ENCODE measurements around the gene ALG2. TPM values are rescaled to one million over a fixed set of nuclear protein-coding genes. Genes with fewer than 3 reads are reported as not detected.

Gene ALG2
- total RNA-seq, 2 experiments from 2014 or later: 18.1 to 19.9 TPM

GRCh38 chr9:99183616-99184015 lies 38.1 kb downstream of the ALG2 start:
- no peaks in the 10 kb centered on the region for H3K36me3 Mint-ChIP-seq (ENCODE audit: low read depth)
- intact Hi-C loops (cut with DNase I, micrococcal nuclease): loop anchor here (1.0 to 10.0 kb wide), 7 partner anchors 18 to 1411 kb away; no protein-coding TSS in a partner anchor
- H3K4me3 ChIP-seq (ENCODE audit: low read length): no peak overlapping the region
- H3K36me3 ChIP-seq (ENCODE audit: insufficient read depth, low read length): no peaks in the 10 kb centered on the region
- TF ChIP-seq, protein P1, sequence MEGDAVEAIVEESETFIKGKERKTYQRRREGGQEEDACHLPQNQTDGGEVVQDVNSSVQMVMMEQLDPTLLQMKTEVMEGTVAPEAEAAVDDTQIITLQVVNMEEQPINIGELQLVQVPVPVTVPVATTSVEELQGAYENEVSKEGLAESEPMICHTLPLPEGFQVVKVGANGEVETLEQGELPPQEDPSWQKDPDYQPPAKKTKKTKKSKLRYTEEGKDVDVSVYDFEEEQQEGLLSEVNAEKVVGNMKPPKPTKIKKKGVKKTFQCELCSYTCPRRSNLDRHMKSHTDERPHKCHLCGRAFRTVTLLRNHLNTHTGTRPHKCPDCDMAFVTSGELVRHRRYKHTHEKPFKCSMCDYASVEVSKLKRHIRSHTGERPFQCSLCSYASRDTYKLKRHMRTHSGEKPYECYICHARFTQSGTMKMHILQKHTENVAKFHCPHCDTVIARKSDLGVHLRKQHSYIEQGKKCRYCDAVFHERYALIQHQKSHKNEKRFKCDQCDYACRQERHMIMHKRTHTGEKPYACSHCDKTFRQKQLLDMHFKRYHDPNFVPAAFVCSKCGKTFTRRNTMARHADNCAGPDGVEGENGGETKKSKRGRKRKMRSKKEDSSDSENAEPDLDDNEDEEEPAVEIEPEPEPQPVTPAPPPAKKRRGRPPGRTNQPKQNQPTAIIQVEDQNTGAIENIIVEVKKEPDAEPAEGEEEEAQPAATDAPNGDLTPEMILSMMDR (IDR thresholded peaks at IDR 0.05): no peak
- ChIA-PET CTCF (no interaction called here), POLR2A (no interaction called here)
- DNase-seq (no peak), ATAC-seq (ENCODE audit: poor library complexity) (no peak)
- no peak overlapping the region for H3K27ac ChIP-seq (ENCODE audit: low read depth in 1 of 2, low read length in 2 of 2)
- peaks cover 12% of the 10 kb centered on the region for H3K4me1 ChIP-seq (ENCODE audit: insufficient read depth, low read length)
- peaks cover 18% of the 10 kb centered on the region for H3K4me1 Mint-ChIP-seq (ENCODE audit: low read depth)
- H3K9me3 Mint-ChIP-seq: no peaks in the 10 kb centered on the region
- H3K27me3 Mint-ChIP-seq: no peaks in the 10 kb centered on the region
- H3K9me3 ChIP-seq (ENCODE audit: control insufficient read depth in 1 of 2, insufficient read depth in 1 of 2, low read length in 2 of 2): no peaks in the 10 kb centered on the region
- no peak overlapping the region for H3K4me3 Mint-ChIP-seq
- no peaks in the 10 kb centered on the region for H3K27me3 ChIP-seq (ENCODE audit: control insufficient read depth in 1 of 2, insufficient read depth in 2 of 2, low read length in 2 of 2)
- H3K27ac Mint-ChIP-seq: no peak overlapping the region

DNA sequence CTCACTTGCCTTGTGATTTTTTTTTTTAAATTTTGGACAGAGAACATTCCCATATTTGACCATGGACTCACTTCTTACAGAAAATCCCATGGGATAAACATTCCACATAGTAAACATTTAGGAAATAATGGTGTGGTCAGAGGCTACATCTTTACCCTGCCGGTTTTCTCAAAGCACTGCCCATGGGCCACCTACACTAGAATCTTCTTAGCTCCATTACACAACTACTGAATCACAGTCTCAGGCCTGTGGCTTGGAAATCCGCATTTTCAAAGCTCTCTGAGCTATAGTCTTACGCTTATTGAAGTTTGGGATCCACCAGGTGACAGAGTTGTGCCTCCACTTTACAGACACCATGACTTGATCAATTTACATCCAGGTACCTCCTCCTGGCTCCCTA lies 39.4 kb downstream of the ALG2 start:
- intact Hi-C loops (cut with DNase I, micrococcal nuclease): loop anchor here (10.0 kb wide), 5 partner anchors 622 to 1412 kb away; no protein-coding TSS in a partner anchor
- DNase-seq (no peak), ATAC-seq (ENCODE audit: poor library complexity) (no peak)
- H3K4me1 ChIP-seq (ENCODE audit: insufficient read depth, low read length): peaks cover 12% of the 10 kb centered on the region
- H3K27ac ChIP-seq (ENCODE audit: low read depth in 1 of 2, low read length in 2 of 2): no peak overlapping the region
- Mint-ChIP-seq H3K4me3 (no peak overlapping the region), H3K27me3 (no peaks in the 10 kb centered on the region), H3K27ac (no peak overlapping the region), H3K9me3 (no peaks in the 10 kb centered on the region), H3K4me1 (ENCODE audit: low read depth) (peaks cover 18% of the 10 kb centered on the region), H3K36me3 (ENCODE audit: low read depth) (no peaks in the 10 kb centered on the region)
- ChIA-PET POLR2A (no interaction called here), CTCF (no interaction called here)
- H3K4me3 ChIP-seq (ENCODE audit: low read length): no peak overlapping the region
- H3K27me3 ChIP-seq (ENCODE audit: control insufficient read depth in 1 of 2, insufficient read depth in 2 of 2, low read length in 2 of 2): no peaks in the 10 kb centered on the region
- no peaks in the 10 kb centered on the region for H3K9me3 ChIP-seq (ENCODE audit: control insufficient read depth in 1 of 2, insufficient read depth in 1 of 2, low read length in 2 of 2)
- TF ChIP-seq, protein P1 (IDR thresholded peaks at IDR 0.05): no peak
- H3K36me3 ChIP-seq (ENCODE audit: insufficient read depth, low read length): no peaks in the 10 kb centered on the region

- Mint-ChIP-seq H3K27ac (no peak overlapping the region), H3K4me3 (no peak overlapping the region), H3K9me3 (no peaks in the 10 kb centered on the region), H3K4me1 (ENCODE audit: low read depth) (peaks cover 12% of the 10 kb centered on the region), H3K36me3 (ENCODE audit: low read depth) (no peaks in the 10 kb centered on the region), H3K27me3 (no peaks in the 10 kb centered on the region)
- Histone ChIP-seq H3K27me3 (ENCODE audit: control insufficient read depth in 1 of 2, insufficient read depth in 2 of 2, low read length in 2 of 2) (no peaks in the 10 kb centered on the region), H3K9me3 (ENCODE audit: control insufficient read depth in 1 of 2, insufficient read depth in 1 of 2, low read length in 2 of 2) (no peaks in the 10 kb centered on the region), H3K36me3 (ENCODE audit: insufficient read depth, low read length) (no peaks in the 10 kb centered on the region), H3K4me3 (ENCODE audit: low read length) (no peak overlapping the region), H3K27ac (ENCODE audit: low read depth in 1 of 2, low read length in 2 of 2) (no peak overlapping the region), H3K4me1 (ENCODE audit: insufficient read depth, low read length) (peaks cover 12% of the 10 kb centered on the region)
- TF ChIP-seq, protein P1 (IDR thresholded peaks at IDR 0.05): no peak
- DNase-seq (peak in 2 of 14 experiments; percentile 56 to 66), ATAC-seq (ENCODE audit: poor library complexity) (no peak)
- CTCF ChIA-PET: no interaction called here
- POLR2A ChIA-PET: no interaction called here
- intact Hi-C loops (cut with DNase I, micrococcal nuclease): loop anchor here (10.0 kb wide), 5 partner anchors 623 to 1413 kb away; no protein-coding TSS in a partner anchor
Observed at GRCh38 chr9:99181621-99182020, 40.1 kb downstream of the ALG2 start.

Data from CD4-positive, alpha-beta T cell (primary cell).